ENCODE data around the gene ST6GALNAC6.
A peak's percentile ranks its signal among the peaks of the same experiment; 100 is the strongest.

The ST6GALNAC6 gene

GRCh38 chr9:127931092-127931881 is 31.9 kb upstream of the ST6GALNAC6 start:
- no peak for DNase-seq (ENCODE audit: low read depth)

- peak; percentile 60 for DNase-seq (ENCODE audit: low read depth)
These were observed 31.1 kb upstream of the ST6GALNAC6 start, which contains the start of gene PIP5KL1 for GRCh38 chr9:127930231-127931091. Gene PIP5KL1 (minus strand): TSS chr9:127930777. CDS start chr9:127930752, 25 bp downstream.

GRCh38 chr9:127929625-127929979 is 30.2 kb upstream of the ST6GALNAC6 start:
- no peak for DNase-seq (ENCODE audit: low read depth)

GRCh38 chr9:127928676-127929624 is 29.5 kb upstream of the ST6GALNAC6 start:
- no peak for DNase-seq (ENCODE audit: low read depth)

- DNase-seq (ENCODE audit: low read depth): no peak
These were observed 28.7 kb upstream of the ST6GALNAC6 start for GRCh38 chr9:127927988-127928675.

GRCh38 chr9:127927201-127927987 is 28.0 kb upstream of the ST6GALNAC6 start:
- peak; percentile 61 for DNase-seq (ENCODE audit: low read depth)

GRCh38 chr9:127926906-127927200 is 27.4 kb upstream of the ST6GALNAC6 start:
- DNase-seq (ENCODE audit: low read depth): no peak

- no peak for DNase-seq (ENCODE audit: low read depth)
These were observed 26.8 kb upstream of the ST6GALNAC6 start for GRCh38 chr9:127925959-127926905.

GRCh38 chr9:127924736-127925444 is 25.5 kb upstream of the ST6GALNAC6 start:
- DNase-seq (ENCODE audit: low read depth): no peak

- DNase-seq (ENCODE audit: low read depth): no peak
These were observed 24.4 kb upstream of the ST6GALNAC6 start for GRCh38 chr9:127923771-127924170.

- DNase-seq (ENCODE audit: low read depth): no peak
These were observed 23.6 kb upstream of the ST6GALNAC6 start for GRCh38 chr9:127923046-127923445.

- peak; percentile 66 for DNase-seq (ENCODE audit: low read depth)
These were observed 22.2 kb upstream of the ST6GALNAC6 start for GRCh38 chr9:127921557-127922120.

GRCh38 chr9:127920794-127921193 is 21.4 kb upstream of the ST6GALNAC6 start:
- DNase-seq (ENCODE audit: low read depth): no peak

- no peak for DNase-seq (ENCODE audit: low read depth)
These were observed 19.9 kb upstream of the ST6GALNAC6 start for GRCh38 chr9:127919253-127919815.

GRCh38 chr9:127918183-127919107 is 19.0 kb upstream of the ST6GALNAC6 start:
- DNase-seq (ENCODE audit: low read depth): no peak

GRCh38 chr9:127917603-127918002 is 18.2 kb upstream of the ST6GALNAC6 start:
- no peak for DNase-seq (ENCODE audit: low read depth)
